GM23338 (cell line): ENCODE data around the gene INSM2. TPM values are rescaled to one million over a fixed set of nuclear protein-coding genes. Genes with fewer than 3 reads are reported as not detected.

Experiments used
- ATAC-seq: fragments of 200-7000 bp; cut with Tn5 transposase; 3 replicates; pipeline ENCODE4 v1.9.1; 2020
- DNase-seq: peaks from one replicate; pipeline ENCODE4 v3.0.0-alpha.2; 2015; ENCODE audit warnings: low spot score
- H2AFZ ChIP-seq: fragments of 200-600 bp; sonication (generic); 2 replicates; pipeline ENCODE4 v1.8.0; 2016; ENCODE audit warnings: antibody characterized with exemption, mild to moderate bottlenecking, moderate library complexity
- H3F3A ChIP-seq: fragments of 200-600 bp; sonication (generic); replicated peaks from 2 replicates; pipeline ENCODE4 v1.8.0; 2017; ENCODE audit warnings: antibody characterized with exemption, mixed run types, low read depth
- H3K27ac ChIP-seq: fragments of 200-600 bp; sonication (generic); 2 replicates; pipeline ENCODE4 v1.6.1; 2016; ENCODE audit warnings: low read depth
- H3K27me3 ChIP-seq: fragments of 200-600 bp; sonication (generic); 2 replicates; pipeline ENCODE4 v1.8.0; 2016; ENCODE audit warnings: mild to moderate bottlenecking, mixed run types, moderate library complexity; ENCODE audit not compliant: insufficient read depth
- H3K36me3 ChIP-seq: fragments of 200-600 bp; sonication (generic); 2 replicates; pipeline ENCODE4 v1.8.0; 2016; ENCODE audit warnings: mild to moderate bottlenecking; ENCODE audit not compliant: insufficient read depth
- H3K4me1 ChIP-seq: fragments of 200-600 bp; sonication (generic); 2 replicates; pipeline ENCODE4 v1.8.0; 2016; ENCODE audit warnings: mild to moderate bottlenecking, moderate library complexity; ENCODE audit not compliant: insufficient read depth
- H3K4me2 ChIP-seq: fragments of 200-600 bp; sonication (generic); 2 replicates; pipeline ENCODE4 v1.7.1; 2017; ENCODE audit warnings: mixed run types
- H3K4me3 ChIP-seq: fragments of 200-600 bp; sonication (generic); 2 replicates; pipeline ENCODE4 v1.6.1; 2016; ENCODE audit warnings: mixed run types
- H3K79me2 ChIP-seq: fragments of 200-600 bp; sonication (generic); replicated peaks from 2 replicates; pipeline ENCODE4 v1.8.0; 2017; ENCODE audit warnings: mild to moderate bottlenecking; ENCODE audit not compliant: insufficient read depth
- H3K9me2 ChIP-seq: fragments of 200-600 bp; sonication (generic); 2 replicates; pipeline ENCODE4 v1.8.0; 2017; ENCODE audit not compliant: insufficient read depth
- H4K20me1 ChIP-seq: fragments of 200-600 bp; sonication (generic); replicated peaks from 2 replicates; pipeline ENCODE4 v1.8.0; 2017; ENCODE audit warnings: mild to moderate bottlenecking; ENCODE audit not compliant: insufficient read depth
- H3K27ac Mint-ChIP-seq: 2 replicates; pipeline ENCODE4 v1.8.0; 2020; ENCODE audit warnings: inconsistent platforms, mild to moderate bottlenecking, moderate library complexity, mixed read lengths
- H3K27me3 Mint-ChIP-seq: 3 replicates; pipeline ENCODE4 v1.8.0; 2022; ENCODE audit warnings: low read depth, mild to moderate bottlenecking, moderate library complexity, mixed read lengths, inconsistent platforms; ENCODE audit not compliant: insufficient read depth, poor library complexity
- H3K36me3 Mint-ChIP-seq: 3 replicates; pipeline ENCODE4 v1.8.0; 2021; ENCODE audit warnings: low read depth, mild to moderate bottlenecking, inconsistent platforms, moderate library complexity, mixed read lengths
- H3K4me1 Mint-ChIP-seq: 3 replicates; pipeline ENCODE4 v1.8.0; 2020; ENCODE audit warnings: mild to moderate bottlenecking, inconsistent platforms, mixed read lengths
- H3K4me3 Mint-ChIP-seq: 3 replicates; pipeline ENCODE4 v1.8.0; 2021; ENCODE audit warnings: moderate library complexity, mild to moderate bottlenecking, inconsistent platforms, mixed read lengths
- H3K9me3 Mint-ChIP-seq: 3 replicates; pipeline ENCODE4 v1.8.0; 2020; ENCODE audit warnings: moderate library complexity, mild to moderate bottlenecking, inconsistent platforms, mixed read lengths
- CREB1 ChIP-seq: fragments of 250-450 bp; sonication (Bioruptor Pico); IDR thresholded peaks from 2 replicates; pipeline ENCODE4 v1.5.0; 2020; ENCODE audit warnings: low read depth, mild to moderate bottlenecking, moderate library complexity
- CTCF ChIP-seq, 2 experiments: fragments of 200-600 bp in 1 of 2; sonication (generic) in 1 of 2; conservative IDR thresholded peaks; 2 replicates each; pipeline versions ENCODE4 v1.5.1 to v1.6.1; 2016 to 2017; ENCODE audit warnings: antibody characterized with exemption in 2 of 2, low read depth in 2 of 2, mild to moderate bottlenecking in 2 of 2, moderate library complexity in 1 of 2
- ETS1 ChIP-seq: IDR thresholded peaks from 2 replicates; pipeline ENCODE4 v1.6.1; 2016; ENCODE audit warnings: antibody characterized with exemption
- EZH2phosphoT487 ChIP-seq: fragments of 200-600 bp; sonication (generic); IDR thresholded peaks from one replicate; pipeline ENCODE4 v1.8.1; 2018; ENCODE audit warnings: antibody characterized with exemption; ENCODE audit not compliant: unreplicated experiment
- JUNB ChIP-seq: IDR thresholded peaks from one replicate; pipeline ENCODE4 v1.6.1; 2016; ENCODE audit warnings: antibody characterized with exemption; ENCODE audit not compliant: unreplicated experiment
- NANOG ChIP-seq: IDR thresholded peaks from 2 replicates; pipeline ENCODE4 v1.6.1; 2016; ENCODE audit warnings: antibody characterized with exemption, borderline replicate concordance
- POLR2AphosphoS5 ChIP-seq: IDR thresholded peaks from 2 replicates; pipeline ENCODE4 v1.6.1; 2016; ENCODE audit warnings: antibody characterized with exemption, low read depth
- STAT1 ChIP-seq: IDR thresholded peaks from one replicate; pipeline ENCODE4 v1.6.1; 2016; ENCODE audit warnings: antibody characterized with exemption; ENCODE audit not compliant: unreplicated experiment
- ZNF114 ChIP-seq: fragments of 250-450 bp; sonication (Bioruptor Pico); IDR thresholded peaks from 2 replicates; pipeline ENCODE4 v1.5.0; 2020; ENCODE audit warnings: mild to moderate bottlenecking, moderate library complexity
- ZNF331 ChIP-seq: fragments of 250-450 bp; sonication (Bioruptor Pico); IDR thresholded peaks from 2 replicates; pipeline ENCODE4 v1.5.0; 2020; ENCODE audit warnings: low read depth, mild to moderate bottlenecking, moderate library complexity
- polyA plus RNA-seq: library from polyadenylated mRNA; unstranded; fragments of >200 nt; fragmentation: Nextera tagmentation; extraction: Ambion mirVana; gene quantifications from 2 replicates; pipeline ENCODE4 v1.2.1, GENCODE V29; 2016
- total RNA-seq: library from RNA; depleted of rRNA; stranded (reverse); fragments of >200 nt; shearing (Covaris generic); gene quantifications from 2 replicates; pipeline ENCODE4 v1.2.3, GENCODE V29; 2014
- TF ChIP-seq, protein P1 (sequence below): IDR thresholded peaks from one replicate; pipeline ENCODE4 v1.6.1; 2018; ENCODE audit warnings: antibody characterized with exemption; ENCODE audit not compliant: unreplicated experiment

INSM2 gene
- total and polyA plus RNA-seq, 2 experiments from 2014 or later: not detected

DNA sequence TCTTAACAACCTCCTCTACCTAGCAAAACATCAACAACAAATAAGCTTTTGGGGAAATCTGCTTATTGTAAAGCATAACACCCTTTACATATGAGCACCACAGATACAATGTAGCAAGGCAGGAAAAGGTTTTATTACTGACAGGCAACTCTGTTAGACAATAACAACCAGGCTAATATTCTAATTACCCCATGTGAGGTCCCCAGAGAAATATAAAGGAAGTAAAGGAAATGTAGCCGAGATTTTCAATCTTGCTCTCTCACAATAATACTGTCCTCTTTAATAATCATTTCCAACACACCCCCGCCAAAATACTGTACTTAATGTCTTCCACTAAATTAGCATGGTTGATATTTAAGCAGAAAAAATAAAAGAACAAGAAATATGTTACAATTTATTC, 14.0 kb upstream of the INSM2 start:
- Mint-ChIP-seq H3K4me1 (no peaks in the 10 kb centered on the region), H3K36me3 (no peaks in the 10 kb centered on the region), H3K27ac (no peak overlapping the region), H3K9me3 (no peaks in the 10 kb centered on the region), H3K4me3 (no peak overlapping the region), H3K27me3 (no peaks in the 10 kb centered on the region)
- Histone ChIP-seq H3K27me3 (no peaks in the 10 kb centered on the region), H2AFZ (no peak overlapping the region; the same call in 1 of the 2 replicates), H3K79me2 (no peaks in the 10 kb centered on the region), H3F3A (no peaks in the 10 kb centered on the region), H3K4me1 (no peaks in the 10 kb centered on the region), H3K4me2 (no peak overlapping the region), H4K20me1 (no peaks in the 10 kb centered on the region), H3K36me3 (no peaks in the 10 kb centered on the region), H3K27ac (no peak overlapping the region), H3K4me3 (no peak overlapping the region), H3K9me2 (no peaks in the 10 kb centered on the region)
- no peak for TF ChIP-seq ZNF114 (CRISPR knock-in tag)
- TF ChIP-seq CREB1: no peak
- TF ChIP-seq ZNF331 (CRISPR knock-in tag): no peak
- TF ChIP-seq POLR2AphosphoS5: no peak
- no peak for TF ChIP-seq NANOG
- no peak for TF ChIP-seq EZH2phosphoT487
- TF ChIP-seq, protein P1, sequence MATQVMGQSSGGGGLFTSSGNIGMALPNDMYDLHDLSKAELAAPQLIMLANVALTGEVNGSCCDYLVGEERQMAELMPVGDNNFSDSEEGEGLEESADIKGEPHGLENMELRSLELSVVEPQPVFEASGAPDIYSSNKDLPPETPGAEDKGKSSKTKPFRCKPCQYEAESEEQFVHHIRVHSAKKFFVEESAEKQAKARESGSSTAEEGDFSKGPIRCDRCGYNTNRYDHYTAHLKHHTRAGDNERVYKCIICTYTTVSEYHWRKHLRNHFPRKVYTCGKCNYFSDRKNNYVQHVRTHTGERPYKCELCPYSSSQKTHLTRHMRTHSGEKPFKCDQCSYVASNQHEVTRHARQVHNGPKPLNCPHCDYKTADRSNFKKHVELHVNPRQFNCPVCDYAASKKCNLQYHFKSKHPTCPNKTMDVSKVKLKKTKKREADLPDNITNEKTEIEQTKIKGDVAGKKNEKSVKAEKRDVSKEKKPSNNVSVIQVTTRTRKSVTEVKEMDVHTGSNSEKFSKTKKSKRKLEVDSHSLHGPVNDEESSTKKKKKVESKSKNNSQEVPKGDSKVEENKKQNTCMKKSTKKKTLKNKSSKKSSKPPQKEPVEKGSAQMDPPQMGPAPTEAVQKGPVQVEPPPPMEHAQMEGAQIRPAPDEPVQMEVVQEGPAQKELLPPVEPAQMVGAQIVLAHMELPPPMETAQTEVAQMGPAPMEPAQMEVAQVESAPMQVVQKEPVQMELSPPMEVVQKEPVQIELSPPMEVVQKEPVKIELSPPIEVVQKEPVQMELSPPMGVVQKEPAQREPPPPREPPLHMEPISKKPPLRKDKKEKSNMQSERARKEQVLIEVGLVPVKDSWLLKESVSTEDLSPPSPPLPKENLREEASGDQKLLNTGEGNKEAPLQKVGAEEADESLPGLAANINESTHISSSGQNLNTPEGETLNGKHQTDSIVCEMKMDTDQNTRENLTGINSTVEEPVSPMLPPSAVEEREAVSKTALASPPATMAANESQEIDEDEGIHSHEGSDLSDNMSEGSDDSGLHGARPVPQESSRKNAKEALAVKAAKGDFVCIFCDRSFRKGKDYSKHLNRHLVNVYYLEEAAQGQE: no peak
- no peak for TF ChIP-seq STAT1
- no peak for TF ChIP-seq JUNB
- no peak for TF ChIP-seq CTCF (conservative IDR thresholded peaks at IDR 0.05; ENCODE audit: low read depth in 2 of 2)
- DNase-seq (no peak), ATAC-seq (no peak)

DNA sequence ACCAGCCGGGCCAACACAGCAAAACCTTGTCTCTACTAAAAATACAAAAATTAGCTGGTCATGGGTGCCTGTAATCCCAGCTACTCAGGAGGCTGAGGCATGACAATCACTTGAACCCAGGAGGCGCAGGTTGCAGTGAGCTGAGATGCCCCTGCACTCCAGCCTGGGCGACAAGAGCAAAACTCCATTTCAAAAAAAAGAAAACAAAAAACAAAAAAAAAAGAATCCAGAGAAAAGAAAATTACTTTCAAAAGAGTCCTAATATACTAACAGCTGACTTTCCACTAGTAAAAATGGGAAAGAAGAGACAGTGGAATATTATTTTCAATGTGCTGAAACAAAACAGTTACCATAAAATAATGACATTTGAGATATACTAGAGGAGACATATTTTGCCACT, 8.3 kb upstream of the INSM2 start:
- Histone ChIP-seq H3K4me3 (no peak overlapping the region), H3K27ac (no peak overlapping the region), H3K9me2 (no peaks in the 10 kb centered on the region), H3K27me3 (peaks cover 21% of the 10 kb centered on the region), H3K36me3 (no peaks in the 10 kb centered on the region), H2AFZ (no peak overlapping the region), H4K20me1 (no peaks in the 10 kb centered on the region), H3K4me1 (no peaks in the 10 kb centered on the region), H3K4me2 (no peak overlapping the region), H3K79me2 (no peaks in the 10 kb centered on the region), H3F3A (no peaks in the 10 kb centered on the region)
- no peaks in the 10 kb centered on the region for H3K4me1 Mint-ChIP-seq
- no peaks in the 10 kb centered on the region; the same call in 2 of the 3 replicates for H3K9me3 Mint-ChIP-seq
- H3K27me3 Mint-ChIP-seq: no peaks in the 10 kb centered on the region
- TF ChIP-seq, protein P1: no peak
- TF ChIP-seq STAT1 (no peak), ETS1 (no peak)
- DNase-seq: no peak
- H3K27ac Mint-ChIP-seq: no peak overlapping the region
- H3K36me3 Mint-ChIP-seq: no peaks in the 10 kb centered on the region
- ATAC-seq: no peak
- no peak overlapping the region for H3K4me3 Mint-ChIP-seq
